Uterus (tissue), 2 donors: ENCODE results near the gene OR9I1.

Experiments
- CTCF ChIP-seq, 4 experiments: fragments of 200-600 bp in 2 of 4; fragments of 450-650 bp in 2 of 4; sonication (generic) in 2 of 4; IDR thresholded peaks; one replicate each; pipeline ENCODE4 v1.5.1; 2016 to 2019; ENCODE audit warnings: antibody characterized with exemption in 4 of 4, mild to moderate bottlenecking in 2 of 4, moderate library complexity in 1 of 4
- POLR2A ChIP-seq, 2 donors: fragments of 450-650 bp; IDR thresholded peaks; one replicate each; pipeline ENCODE4 v1.6.1; 2016; ENCODE audit warnings: antibody characterized with exemption in 2 of 2, mild to moderate bottlenecking in 1 of 2, moderate library complexity in 1 of 2

GRCh38 chr11:58164990-58165389, 39.7 kb upstream of the OR9I1 start:
- TF ChIP-seq CTCF (IDR thresholded peaks at IDR 0.05) (no peak), POLR2A (IDR thresholded peaks at IDR 0.05) (no peak)
